ENCODE results near the gene UBALD2. TPM values are rescaled to one million over a fixed set of nuclear protein-coding genes. Genes with fewer than 3 reads are reported as not detected.
A peak's percentile ranks its signal among the peaks of the same experiment; 100 is the strongest.

UBALD2 gene
- total and polyA plus RNA-seq, 2 of the 8 experiments (the other 6 are each of a cell fraction or from before 2014, with no cell fraction given) = 17.8 to 22.6 TPM

DNA sequence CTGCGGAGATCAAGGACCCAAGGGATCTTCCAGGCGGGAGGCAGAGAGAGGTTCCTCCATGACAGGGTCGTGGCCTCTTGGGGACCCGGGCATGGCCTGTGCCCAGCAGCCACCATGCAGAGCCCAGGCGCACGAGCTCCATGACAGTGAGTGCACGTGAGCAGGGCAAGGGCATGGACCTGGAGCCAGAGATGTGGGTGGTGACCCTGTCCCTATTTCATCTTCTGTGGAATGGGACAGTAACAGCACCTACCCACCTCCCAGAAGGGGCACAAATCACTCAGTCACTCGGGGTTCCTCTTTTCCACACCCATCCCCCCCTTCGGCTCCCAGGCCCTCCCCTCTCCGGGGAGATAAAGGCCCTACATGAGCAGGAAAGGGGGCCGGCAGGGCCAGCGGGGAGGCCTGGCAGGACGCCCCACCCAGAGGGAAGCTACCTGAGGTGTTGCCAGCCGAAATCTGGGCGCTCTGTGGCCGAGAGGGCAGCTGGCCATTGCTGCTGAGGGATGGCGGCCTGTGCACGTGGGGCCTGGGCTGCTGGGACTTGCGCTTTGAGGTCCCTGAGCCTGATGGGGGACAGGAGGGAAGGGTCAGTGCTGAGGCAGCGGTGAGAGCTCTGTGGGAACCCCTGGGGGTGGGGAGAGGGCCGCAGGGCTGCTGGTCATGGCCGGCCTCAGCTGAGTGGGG is 10.4 kb downstream of the UBALD2 start:
- H3K9ac ChIP-seq (replicated peaks in 1 of 4; ENCODE audit: extremely low read depth in 1 of 4, low read depth in 3 of 4, low read length in 3 of 4) = no peak overlapping the region
- no peak overlapping the region for H2AK5ac ChIP-seq (ENCODE audit: low read depth, low read length)
- 0 out of 2 replicates have a peak overlapping the region, but pooled peaks have one; percentile 14 for H2BK12ac ChIP-seq (ENCODE audit: low read depth, low read length)
- H3K27ac ChIP-seq (ENCODE audit: low read depth, low read length) = no peak overlapping the region
- H3K4ac ChIP-seq (replicated peaks; ENCODE audit: insufficient read length, low read depth, low read length) = no peak overlapping the region
- H3K18ac ChIP-seq (ENCODE audit: extremely low read depth, low read length) = no peak overlapping the region
- FAIRE-seq = no peak
- H3K23ac ChIP-seq (ENCODE audit: insufficient read length) = no peak overlapping the region
- H2BK5ac ChIP-seq (ENCODE audit: low read depth, low read length) = no peak overlapping the region
- no peaks in the 10 kb centered on the region for H3K79me2 ChIP-seq (ENCODE audit: control insufficient read depth in 1 of 2, insufficient read depth in 2 of 2, low read length in 2 of 2)
- no peaks in the 10 kb centered on the region for H3K27me3 ChIP-seq (replicated peaks in 1 of 4; ENCODE audit: control insufficient read depth in 3 of 4, extremely low read depth in 1 of 4, insufficient read depth in 3 of 4, low read length in 3 of 4)
- no peak overlapping the region for H2BK120ac ChIP-seq (replicated peaks; ENCODE audit: low read depth, low read length)
- no peak overlapping the region for H3K56ac ChIP-seq (replicated peaks; ENCODE audit: insufficient read length, low read depth, low read length)
- peaks cover 0 to 17% (median 12%) of the 10 kb centered on the region in 4 experiments; a peak in 6 of 7 replicates for H3K4me1 ChIP-seq (replicated peaks in 1 of 4; ENCODE audit: control insufficient read depth in 3 of 4, insufficient read depth in 4 of 4, low read length in 3 of 4)
- no peak overlapping the region; the same call in 1 of the 2 replicates for H4K8ac ChIP-seq (ENCODE audit: extremely low read depth, insufficient read depth, low read length)
- TF ChIP-seq TEAD4 (IDR thresholded peaks at IDR 0.05; ENCODE audit: low read depth, low read length) (no peak), RAD21 (IDR thresholded peaks at IDR 0.05 in 1 of 2, conservative IDR thresholded peaks at IDR 0.05 in 1 of 2; ENCODE audit: low read depth in 2 of 2, low read length in 2 of 2) (no peak), KDM4A (IDR thresholded peaks at IDR 0.05; ENCODE audit: low read depth, low read length, severe bottlenecking) (no peak), HDAC2 (IDR thresholded peaks at IDR 0.05; ENCODE audit: borderline replicate concordance in 1 of 2, low read depth in 2 of 2, low read length in 2 of 2) (no peak), CREB1 (IDR thresholded peaks at IDR 0.05) (no peak)
- H4K20me1 ChIP-seq (replicated peaks in 1 of 2; ENCODE audit: control insufficient read depth in 1 of 2, insufficient read depth in 2 of 2, low read length in 2 of 2) = peaks cover 0 to 3% of the 10 kb centered on the region in 2 experiments
- H2BK15ac ChIP-seq (ENCODE audit: low read length) = no peak overlapping the region
- H2AFZ ChIP-seq (ENCODE audit: low read length) = no peak overlapping the region
- no peak overlapping the region for H4K91ac ChIP-seq (replicated peaks; ENCODE audit: insufficient read length, low read length)
- peaks cover 3% of the 10 kb centered on the region; the same call in 1 of the 2 replicates for H3K23me2 ChIP-seq (ENCODE audit: low read depth, low read length)
- H3K79me1 ChIP-seq (ENCODE audit: low read depth, low read length) = no peaks in the 10 kb centered on the region
- no peak for DNase-seq (ENCODE audit: low read depth in 1 of 2, low spot score in 2 of 2)
- H3K4me2 ChIP-seq (ENCODE audit: insufficient read depth in 1 of 2, low read depth in 2 of 2, low read length in 2 of 2) = no peak overlapping the region
- no peak overlapping the region for H3K4me3 ChIP-seq (ENCODE audit: extremely low read depth in 1 of 4, insufficient read depth in 2 of 4, low read depth in 3 of 4, low read length in 4 of 4)
- WGBS, 2 experiments (ENCODE audit: extremely low coverage in 1 of 2, insufficient coverage in 1 of 2, insufficient read length in 1 of 2, insufficient replicate concordance in 2 of 2, low coverage in 1 of 2, low lambda C conversion rate in 2 of 2, missing lambda C conversion rate in 1 of 2) = 83% methylated on average over 22 of the region's 22 CpGs; no CpG with 5 or more reads in 1 of the 2 experiments
- H3K14ac ChIP-seq (ENCODE audit: insufficient read length) = no peak overlapping the region
- H3K9me3 ChIP-seq (ENCODE audit: insufficient read depth in 2 of 2, low read depth in 1 of 2, low read length in 1 of 2) = no peaks in the 10 kb centered on the region
- H4K5ac ChIP-seq (ENCODE audit: insufficient read length, low read depth, low read length) = no peak overlapping the region
- ChIA-PET POLR2A (ENCODE audit: partially characterized antibody) (interaction anchor here (0.6 to 2.0 kb wide), 4 partner anchors 11 to 108 kb away, joined by 3 to 5 read pairs (median 4); partner anchors contain the start of gene UBALD2), CTCF (ENCODE audit: partially characterized antibody) (interaction anchor here (0.6 to 3.6 kb wide), 22 partner anchors 12 to 261 kb away, joined by 3 to 32 read pairs (median 4); partner anchors contain the start of gene EXOC7)
- H3K36me3 ChIP-seq (ENCODE audit: control insufficient read depth in 2 of 4, insufficient read depth in 4 of 4, low read length in 3 of 4) = no peaks in the 10 kb centered on the region; a peak in 1 of 8 replicates
- H2BK20ac ChIP-seq (ENCODE audit: low read length) = no peak overlapping the region

Measured in H1 (cell line).